WTC11 (cell line): Measurements from ENCODE around the gene NDUFB10. TPM values are rescaled to one million over a fixed set of nuclear protein-coding genes. Genes with fewer than 3 reads are reported as not detected.

ENCODE experiments used
- ATAC-seq: fragments of 200-7000 bp; cut with Tn5 transposase; 2 replicates; pipeline ENCODE4 v1.10.0; 2021; ENCODE audit warnings: mild to moderate bottlenecking, moderate library complexity
- CTCF ChIA-PET: fragments of 300-600 bp; sonication (Branson Sonifier 250); formaldehyde crosslinking; loops from one replicate; lab custom pipeline; 2021; ENCODE audit warnings: antibody characterized with exemption; lab: Charles Lee
- POLR2A ChIA-PET: fragments of 350-600 bp; sonication (Branson Sonifier 250); formaldehyde crosslinking; loops from one replicate; lab custom pipeline; 2021; ENCODE audit warnings: antibody characterized with exemption; lab: Charles Lee
- DNase-seq: peaks from one replicate; pipeline ENCODE4 v3.0.0; 2021; ENCODE audit warnings: low spot score
- H3K27ac Mint-ChIP-seq: 2 replicates; pipeline ENCODE4 v1.8.0; 2021; ENCODE audit warnings: mixed read lengths
- H3K27me3 Mint-ChIP-seq: 2 replicates; pipeline ENCODE4 v1.8.0; 2021; ENCODE audit warnings: low read depth, mild to moderate bottlenecking, moderate library complexity, mixed read lengths
- H3K36me3 Mint-ChIP-seq: 2 replicates; pipeline ENCODE4 v1.8.0; 2021; ENCODE audit warnings: mixed read lengths
- H3K4me1 Mint-ChIP-seq: 2 replicates; pipeline ENCODE4 v1.8.0; 2022; ENCODE audit warnings: mixed read lengths
- H3K4me3 Mint-ChIP-seq: 2 replicates; pipeline ENCODE4 v1.8.0; 2021; ENCODE audit warnings: mild to moderate bottlenecking, moderate library complexity, mixed read lengths
- H3K9me3 Mint-ChIP-seq: 2 replicates; pipeline ENCODE4 v1.8.0; 2021; ENCODE audit warnings: mixed read lengths
- E2F4 ChIP-seq: sonication (generic); formaldehyde crosslinking; IDR thresholded peaks from 2 replicates; pipeline ENCODE4 v1.8.1; 2022; ENCODE audit warnings: low read depth, mild to moderate bottlenecking, moderate library complexity, missing genetic modification reagents, borderline replicate concordance
- EMX1 ChIP-seq: fragments of 250-450 bp; sonication (Bioruptor Pico); IDR thresholded peaks from 2 replicates; pipeline ENCODE4 v1.8.0; 2021; ENCODE audit warnings: mild to moderate bottlenecking
- GTF2I ChIP-seq: fragments of 250-450 bp; sonication (Bioruptor Pico); conservative IDR thresholded peaks from 2 replicates; pipeline ENCODE4 v1.4.0; 2021; ENCODE audit warnings: mild to moderate bottlenecking
- JUN ChIP-seq: sonication (generic); formaldehyde crosslinking; IDR thresholded peaks from 2 replicates; pipeline ENCODE4 v1.8.0; 2023; ENCODE audit warnings: mild to moderate bottlenecking, missing genetic modification reagents
- MLX ChIP-seq: sonication (generic); formaldehyde crosslinking; IDR thresholded peaks from 2 replicates; pipeline ENCODE4 v1.8.1; 2023; ENCODE audit warnings: mild to moderate bottlenecking, missing genetic modification reagents, moderate library complexity
- NFE2L1 ChIP-seq: sonication (generic); formaldehyde crosslinking; IDR thresholded peaks from 2 replicates; pipeline ENCODE4 v1.8.1; 2023; ENCODE audit warnings: missing genetic modification reagents
- NFYB ChIP-seq: sonication (generic); formaldehyde crosslinking; conservative IDR thresholded peaks from 2 replicates; pipeline ENCODE4 v1.8.0; 2022; ENCODE audit warnings: low read depth, missing genetic modification reagents
- RORB ChIP-seq: fragments of 250-450 bp; sonication (Bioruptor Pico); IDR thresholded peaks from 2 replicates; pipeline ENCODE4 v1.9.0; 2021; ENCODE audit warnings: mild to moderate bottlenecking
- SMAD3 ChIP-seq: sonication (generic); formaldehyde crosslinking; IDR thresholded peaks from 2 replicates; pipeline ENCODE4 v1.8.0; 2022; ENCODE audit warnings: missing genetic modification reagents, mild to moderate bottlenecking, borderline replicate concordance
- SOX15 ChIP-seq: fragments of 250-450 bp; sonication (Bioruptor Pico); IDR thresholded peaks from 2 replicates; pipeline ENCODE4 v1.9.0; 2021; ENCODE audit warnings: mild to moderate bottlenecking
- TP53 ChIP-seq: sonication (generic); formaldehyde crosslinking; IDR thresholded peaks from 2 replicates; pipeline ENCODE4 v1.8.1; 2023; ENCODE audit warnings: mild to moderate bottlenecking, missing genetic modification reagents
- ZBTB21 ChIP-seq: sonication (generic); formaldehyde crosslinking; IDR thresholded peaks from 2 replicates; pipeline ENCODE4 v1.8.1; 2023; ENCODE audit warnings: mild to moderate bottlenecking, missing genetic modification reagents, borderline replicate concordance
- ZBTB43 ChIP-seq: sonication (generic); formaldehyde crosslinking; IDR thresholded peaks from 2 replicates; pipeline ENCODE4 v1.8.1; 2023; ENCODE audit warnings: mild to moderate bottlenecking, missing genetic modification reagents
- ZNF396 ChIP-seq: fragments of 250-450 bp; sonication (Bioruptor Pico); IDR thresholded peaks from 2 replicates; pipeline ENCODE4 v1.8.0; 2021; ENCODE audit warnings: mild to moderate bottlenecking, moderate library complexity, borderline replicate concordance
- total RNA-seq: library from RNA; stranded (reverse); gene quantifications from 3 replicates; pipeline ENCODE4 v1.2.3, GENCODE V29; 2021
- TF ChIP-seq, protein P1 (sequence below): fragments of 250-450 bp; sonication (Bioruptor Pico); conservative IDR thresholded peaks from 2 replicates; pipeline ENCODE4 v1.9.0; 2021; ENCODE audit warnings: mild to moderate bottlenecking
- TF ChIP-seq, protein P2 (sequence below): fragments of 250-450 bp; sonication (Bioruptor Pico); IDR thresholded peaks from 2 replicates; pipeline ENCODE4 v1.8.0; 2021; ENCODE audit warnings: mild to moderate bottlenecking

The NDUFB10 gene
- total RNA-seq, 1 experiment from 2014 or later = 228 TPM

- ChIA-PET CTCF (interaction anchor here (1.0 to 1.9 kb wide), 3 partner anchors 9 to 27 kb away, joined by 3 to 6 read pairs (median 3); no protein-coding TSS in a partner anchor), POLR2A (no interaction called here)
- no peaks in the 10 kb centered on the region for H3K9me3 Mint-ChIP-seq
- TF ChIP-seq NFYB (CRISPR knock-in tag) (no peak), ZBTB43 (CRISPR knock-in tag) (no peak), E2F4 (CRISPR knock-in tag) (no peak), SMAD3 (CRISPR knock-in tag) (no peak), EMX1 (CRISPR knock-in tag) (no peak), SOX15 (CRISPR knock-in tag) (no peak), JUN (no peak), NFE2L1 (no peak), GTF2I (CRISPR knock-in tag) (no peak), TP53 (CRISPR knock-in tag) (no peak), ZBTB21 (CRISPR knock-in tag) (no peak)
- TF ChIP-seq, protein P1, sequence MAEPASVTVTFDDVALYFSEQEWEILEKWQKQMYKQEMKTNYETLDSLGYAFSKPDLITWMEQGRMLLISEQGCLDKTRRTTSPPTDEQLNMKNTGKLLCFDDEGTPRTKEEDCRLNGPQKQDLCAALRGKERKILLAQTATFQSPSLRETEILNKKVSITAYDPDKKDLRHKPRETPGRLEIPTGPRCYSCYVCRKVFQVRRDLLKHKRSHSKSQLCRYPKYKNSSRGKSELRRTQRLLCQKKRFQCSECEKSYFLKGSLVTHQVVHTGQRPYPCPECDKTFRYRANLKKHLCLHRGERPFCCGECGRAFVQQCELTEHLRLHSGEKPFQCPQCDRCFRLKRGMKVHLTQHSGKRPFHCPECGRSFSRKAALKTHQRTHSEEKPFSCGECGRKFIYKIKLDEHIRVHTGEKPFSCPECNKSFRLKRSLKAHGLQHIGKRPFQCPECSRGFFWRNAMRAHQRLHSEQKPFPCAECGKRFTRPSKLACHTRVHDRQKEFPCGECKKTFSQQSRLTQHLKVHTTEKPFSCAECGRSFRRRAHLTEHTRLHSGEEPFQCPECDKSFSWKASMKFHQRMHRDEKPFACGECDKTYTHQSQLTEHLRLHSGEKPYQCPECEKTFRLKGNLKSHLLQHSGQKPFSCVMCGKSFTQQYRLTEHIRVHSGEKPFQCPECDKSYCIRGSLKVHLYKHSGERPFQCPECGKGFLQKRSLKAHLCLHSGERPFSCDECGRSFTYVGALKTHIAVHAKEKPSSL (CRISPR knock-in tag) = no peak
- H3K36me3 Mint-ChIP-seq = peaks cover 24% of the 10 kb centered on the region
- no peak for DNase-seq
- H3K4me1 Mint-ChIP-seq = peaks cover 14% of the 10 kb centered on the region
- no peak overlapping the region for H3K4me3 Mint-ChIP-seq
- no peaks in the 10 kb centered on the region for H3K27me3 Mint-ChIP-seq
- no peak overlapping the region for H3K27ac Mint-ChIP-seq
- ATAC-seq = no peak
These were observed 41.7 kb downstream of the NDUFB10 start for GRCh38 chr16:2001035-2001434.

GRCh38 chr16:2001456-2002355, 42.4 kb downstream of the NDUFB10 start:
- H3K4me3 Mint-ChIP-seq = no peak overlapping the region
- POLR2A ChIA-PET = no interaction called here
- H3K36me3 Mint-ChIP-seq = peaks cover 24% of the 10 kb centered on the region
- TF ChIP-seq MLX (CRISPR knock-in tag) = no peak
- TF ChIP-seq RORB (CRISPR knock-in tag) = no peak
- no peak for TF ChIP-seq ZNF396 (CRISPR knock-in tag)
- no peak for TF ChIP-seq EMX1 (CRISPR knock-in tag)
- TF ChIP-seq, protein P2, sequence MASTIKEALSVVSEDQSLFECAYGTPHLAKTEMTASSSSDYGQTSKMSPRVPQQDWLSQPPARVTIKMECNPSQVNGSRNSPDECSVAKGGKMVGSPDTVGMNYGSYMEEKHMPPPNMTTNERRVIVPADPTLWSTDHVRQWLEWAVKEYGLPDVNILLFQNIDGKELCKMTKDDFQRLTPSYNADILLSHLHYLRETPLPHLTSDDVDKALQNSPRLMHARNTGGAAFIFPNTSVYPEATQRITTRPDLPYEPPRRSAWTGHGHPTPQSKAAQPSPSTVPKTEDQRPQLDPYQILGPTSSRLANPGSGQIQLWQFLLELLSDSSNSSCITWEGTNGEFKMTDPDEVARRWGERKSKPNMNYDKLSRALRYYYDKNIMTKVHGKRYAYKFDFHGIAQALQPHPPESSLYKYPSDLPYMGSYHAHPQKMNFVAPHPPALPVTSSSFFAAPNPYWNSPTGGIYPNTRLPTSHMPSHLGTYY (CRISPR knock-in tag) = no peak
- ATAC-seq (no peak), DNase-seq (no peak)
- no peak overlapping the region for H3K27ac Mint-ChIP-seq
- H3K9me3 Mint-ChIP-seq = no peaks in the 10 kb centered on the region
- peaks cover 18% of the 10 kb centered on the region for H3K4me1 Mint-ChIP-seq
- CTCF ChIA-PET = interaction anchor here (1.9 kb wide), 1 partner anchor 9 kb away, joined by 6 read pairs; no protein-coding TSS in a partner anchor
- H3K27me3 Mint-ChIP-seq = no peaks in the 10 kb centered on the region
